NCI-H2081 treated with DMSO at 0.1 percent for 48 hours (cell line): ENCODE results near the gene TSHZ1.
"Not testable (repeated sequence)": the region's sequence is repeated elsewhere in the genome, so short reads cannot be mapped to it uniquely, and the experiment has no call there.

Experiments
- DNase-seq: peaks from one replicate; lab custom pipeline; 2025; lab: John Stamatoyannopoulos, UW

Gene TSHZ1

DNA sequence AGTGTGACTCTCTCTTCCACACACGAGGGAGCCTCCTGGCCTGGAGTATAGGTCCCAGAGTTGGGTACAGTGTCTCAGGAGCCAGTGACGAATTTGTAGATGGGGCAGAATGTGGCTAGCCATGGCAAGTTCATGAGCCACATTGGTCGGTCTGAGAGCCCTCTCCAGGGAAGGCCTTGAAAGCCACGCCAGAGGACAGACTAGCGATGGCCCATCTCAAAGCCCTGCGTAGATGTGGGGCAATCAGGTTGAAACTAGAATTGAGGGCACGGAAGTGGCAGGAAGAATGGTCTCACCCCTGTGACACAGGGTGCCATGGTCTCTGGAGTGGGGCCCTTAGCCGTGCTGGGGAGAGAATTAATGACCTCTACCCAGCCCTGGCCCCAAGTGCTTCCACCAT is 106.2 kb downstream of the TSHZ1 start:
- no peak for DNase-seq

DNA sequence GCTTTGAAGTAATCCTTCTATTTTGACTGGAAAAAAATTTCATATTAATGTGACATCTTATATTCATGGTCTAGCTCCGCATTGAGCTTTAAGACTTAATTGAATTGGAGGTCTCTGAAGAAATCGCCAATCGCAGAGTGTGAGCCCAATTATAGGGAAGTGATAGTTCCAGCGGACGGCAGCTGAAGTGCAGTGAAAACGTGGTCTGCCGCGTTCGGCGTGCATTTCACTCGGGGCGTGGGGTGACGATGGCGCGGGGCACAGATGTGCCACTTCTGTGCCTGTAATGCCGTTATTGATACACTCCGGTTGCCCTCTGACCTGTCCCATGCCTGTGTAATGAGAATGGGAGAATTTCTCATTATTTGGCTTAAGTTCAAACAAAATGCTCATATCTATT is 106.7 kb downstream of the TSHZ1 start:
- no peak for DNase-seq

DNA sequence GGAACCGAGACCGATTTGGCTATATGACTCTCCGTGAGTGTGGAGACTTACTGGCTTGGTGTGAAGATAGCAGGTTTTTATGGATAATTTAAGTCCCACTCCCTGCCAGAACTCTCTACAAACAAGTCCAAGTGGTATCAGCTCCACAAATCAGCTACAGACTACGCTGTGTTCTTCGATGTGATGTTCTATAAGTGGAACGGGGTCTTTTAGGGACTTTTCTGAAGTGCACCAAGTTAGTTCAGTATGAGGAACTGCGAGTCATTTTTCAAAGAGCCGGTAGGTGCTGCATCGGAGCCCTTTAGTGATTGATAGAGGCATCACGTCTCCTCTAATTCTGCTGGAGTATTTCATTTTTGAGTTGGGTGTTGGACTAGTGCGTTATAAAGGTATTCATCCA is 107.1 kb downstream of the TSHZ1 start:
- no peak for DNase-seq

DNA sequence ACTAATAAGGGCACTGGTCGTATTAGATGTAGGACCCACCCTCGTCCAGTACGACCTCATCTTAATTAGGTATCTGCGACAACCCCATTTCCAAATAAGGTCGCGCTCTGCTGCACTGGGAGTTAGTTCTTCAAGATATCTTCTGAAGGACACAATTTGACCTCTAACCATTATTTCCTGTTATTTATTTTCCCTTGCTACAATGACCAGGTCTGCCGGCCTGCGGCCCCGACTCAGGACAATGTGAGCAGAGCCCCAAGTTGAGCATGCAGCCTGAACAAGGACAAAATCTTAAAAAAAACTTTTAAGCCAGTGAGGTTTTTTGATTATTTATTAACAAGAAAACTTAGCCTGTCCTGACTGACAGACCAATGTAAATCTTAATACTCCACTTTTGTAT is 109.3 kb downstream of the TSHZ1 start:
- DNase-seq: no peak

DNA sequence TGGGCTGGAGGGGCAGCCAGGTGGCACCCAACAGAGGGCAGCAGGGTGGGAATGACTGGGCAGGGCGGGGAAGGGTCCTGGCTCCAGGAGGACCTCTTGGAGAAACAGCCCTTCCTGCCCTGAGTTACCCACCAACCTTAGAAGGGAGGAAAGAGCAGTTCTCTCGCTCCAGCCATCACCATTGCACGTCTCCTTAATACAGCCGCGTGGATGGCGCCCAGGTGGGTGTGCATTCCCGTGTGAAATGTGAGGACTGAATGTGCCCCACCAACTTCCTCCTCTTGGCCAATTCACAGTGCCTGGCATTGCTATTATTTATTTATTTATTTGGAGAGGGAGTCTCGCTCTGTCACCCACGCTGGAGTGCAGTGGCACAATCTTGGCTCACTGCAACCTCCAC is 109.9 kb downstream of the TSHZ1 start:
- DNase-seq: no peak

DNA sequence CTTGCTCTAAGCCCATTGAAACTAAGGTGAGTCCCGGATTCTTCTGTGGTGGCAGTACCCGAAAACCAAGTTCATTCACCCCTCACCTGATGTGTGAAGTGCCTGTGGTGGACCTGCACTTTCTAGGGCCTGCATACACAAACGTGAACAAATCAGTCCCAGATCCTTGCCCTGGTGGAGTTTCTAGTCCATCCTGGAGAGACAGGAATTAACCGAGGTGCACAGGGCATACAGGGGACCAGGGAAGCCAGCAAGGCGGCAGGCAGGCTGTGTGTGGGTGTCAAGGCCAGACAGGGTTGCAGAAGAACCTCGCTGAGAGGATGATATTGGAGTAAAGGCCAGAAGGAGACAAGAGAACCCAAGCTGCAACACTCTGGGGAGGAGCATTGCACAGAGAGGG is 110.8 kb downstream of the TSHZ1 start:
- no peak for DNase-seq

DNA sequence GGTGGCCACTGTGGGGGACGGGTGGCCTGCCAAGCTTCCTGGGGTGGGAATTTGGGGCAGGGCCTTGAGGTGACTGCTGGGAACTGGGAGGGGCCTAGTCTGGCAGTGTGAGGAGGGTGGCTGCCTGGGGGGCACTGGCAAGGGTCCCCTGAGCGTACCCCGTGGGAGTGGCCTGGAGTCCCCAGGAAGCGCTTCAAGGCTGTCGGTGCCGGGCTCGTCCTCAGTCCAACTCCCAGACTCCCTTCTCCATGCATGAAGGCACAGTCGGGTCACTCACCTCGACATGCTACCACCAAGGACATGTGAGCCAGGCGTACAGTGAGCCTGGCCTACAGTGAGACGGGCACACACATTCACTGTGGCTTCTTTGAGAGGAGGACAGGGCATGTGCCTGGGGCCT is 111.6 kb downstream of the TSHZ1 start:
- no peak for DNase-seq

DNA sequence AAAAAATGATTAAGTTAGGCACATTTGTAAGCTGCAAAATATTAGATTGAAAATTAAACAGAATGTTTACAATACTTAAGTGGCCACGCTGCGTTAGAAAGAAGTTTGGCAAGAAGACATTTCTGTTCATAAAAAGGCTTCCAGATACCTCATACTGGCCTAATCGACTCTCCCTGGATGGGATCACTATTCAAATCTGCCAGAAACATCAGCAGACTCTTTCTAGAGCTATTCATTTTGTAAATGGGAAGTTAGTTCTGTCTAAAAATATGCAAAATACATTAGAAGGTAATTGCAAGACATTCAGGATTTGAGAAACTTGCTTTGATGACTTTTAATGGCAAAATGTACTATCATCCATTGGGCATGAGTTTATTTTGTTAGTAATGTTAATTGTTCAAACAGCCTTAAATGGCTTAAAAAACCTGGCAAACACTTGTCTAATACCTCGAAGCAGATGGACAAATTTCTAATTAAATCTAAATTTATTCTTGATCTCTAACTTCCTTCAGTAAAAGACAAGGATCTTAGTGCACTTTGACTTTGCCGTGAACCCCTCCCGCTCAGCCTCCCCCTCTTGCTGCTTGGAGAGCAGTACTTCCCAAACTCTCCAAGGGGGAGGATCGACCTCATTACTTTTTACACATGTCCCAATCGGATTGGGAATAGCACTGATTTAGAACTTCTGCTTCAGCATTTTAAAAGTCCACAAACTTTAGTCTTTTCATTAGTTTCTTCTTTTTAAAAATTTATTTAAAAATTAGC is 113.4 kb downstream of the TSHZ1 start:
- DNase-seq: no peak

DNA sequence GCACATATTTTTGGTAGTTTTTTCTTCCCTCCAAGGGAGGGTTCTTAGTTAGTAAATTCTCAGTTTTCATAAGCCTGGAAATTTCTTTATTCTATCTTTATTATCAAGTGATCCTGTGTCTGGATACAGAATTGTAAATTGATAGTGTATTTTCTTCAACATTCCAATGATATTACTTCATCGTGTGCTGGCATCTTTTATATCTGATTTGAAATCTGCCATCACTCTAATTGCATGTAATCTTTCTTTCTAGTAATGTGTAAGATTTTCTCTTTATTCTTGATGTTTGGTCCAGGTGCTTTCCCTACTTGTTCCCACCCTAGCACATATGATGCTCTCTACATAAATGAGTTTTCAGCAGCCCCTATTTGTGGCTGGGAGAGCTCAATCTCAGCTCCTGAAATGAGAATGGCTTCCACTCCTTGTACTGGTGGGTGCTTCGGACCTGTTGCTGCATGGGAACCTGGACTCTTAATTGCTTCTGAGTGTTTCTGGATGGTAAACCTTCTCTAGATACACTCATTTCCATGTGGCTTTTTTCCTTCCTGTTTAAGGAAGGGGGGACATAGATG is 114.2 kb downstream of the TSHZ1 start:
- no peak for DNase-seq

DNA sequence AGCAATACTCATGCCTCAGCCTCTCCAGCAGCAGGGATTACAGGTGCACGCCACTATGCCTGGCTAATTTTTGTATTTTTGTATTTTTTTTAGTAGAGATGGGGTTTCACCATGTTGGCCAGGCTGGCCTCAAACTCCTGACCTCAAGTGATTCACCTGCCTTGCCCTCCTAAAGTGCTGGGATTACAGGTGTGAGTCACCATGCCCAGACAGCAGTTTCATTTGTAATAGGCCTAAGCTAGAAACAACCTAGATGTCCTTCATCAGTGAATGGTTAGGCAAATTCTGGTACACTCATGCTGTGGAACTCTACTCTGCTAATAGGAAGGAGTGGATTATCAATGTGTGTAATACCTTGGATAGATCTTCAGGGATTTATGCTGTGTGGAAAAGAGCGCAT is 119.2 kb downstream of the TSHZ1 start:
- not testable (repeated sequence) for DNase-seq

DNA sequence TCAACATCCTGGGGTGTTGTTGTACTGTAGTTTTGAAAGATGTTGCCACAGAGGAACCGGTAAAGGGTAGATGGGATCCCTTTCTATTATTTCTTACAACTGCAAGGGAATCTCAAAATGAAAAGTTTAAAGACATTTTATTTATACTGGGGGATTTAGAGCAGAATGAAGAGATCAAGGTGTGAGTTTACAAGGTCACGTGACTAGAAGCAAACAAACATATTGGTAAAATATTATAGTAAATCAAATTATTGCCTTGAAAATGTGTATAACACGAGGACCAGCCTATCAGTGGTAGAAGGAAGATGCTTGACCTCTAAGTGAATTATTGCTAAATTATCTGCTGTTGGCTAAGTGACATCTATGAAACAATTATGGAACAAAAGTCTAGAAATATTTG is 119.7 kb downstream of the TSHZ1 start:
- DNase-seq: no peak

DNA sequence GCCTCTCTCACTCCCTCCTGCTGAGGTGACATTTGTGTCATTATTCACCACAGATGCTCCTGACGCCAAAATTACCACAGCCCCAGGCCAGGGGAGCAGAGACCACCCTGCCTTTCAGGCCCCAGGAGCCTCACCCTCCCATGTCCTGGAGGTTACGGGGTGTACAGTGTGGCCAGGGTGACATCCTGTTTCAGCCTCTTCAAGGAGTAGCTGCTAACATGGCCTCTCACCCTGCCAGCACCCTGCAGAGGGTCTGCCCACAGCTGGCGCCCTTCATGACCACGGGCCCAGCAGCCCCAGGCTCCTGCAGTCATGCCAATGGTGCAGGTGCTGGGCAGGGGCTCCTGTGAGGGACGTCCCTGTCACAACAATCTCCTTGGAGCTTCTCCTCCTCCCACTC is 124.3 kb downstream of the TSHZ1 start:
- DNase-seq: no peak

DNA sequence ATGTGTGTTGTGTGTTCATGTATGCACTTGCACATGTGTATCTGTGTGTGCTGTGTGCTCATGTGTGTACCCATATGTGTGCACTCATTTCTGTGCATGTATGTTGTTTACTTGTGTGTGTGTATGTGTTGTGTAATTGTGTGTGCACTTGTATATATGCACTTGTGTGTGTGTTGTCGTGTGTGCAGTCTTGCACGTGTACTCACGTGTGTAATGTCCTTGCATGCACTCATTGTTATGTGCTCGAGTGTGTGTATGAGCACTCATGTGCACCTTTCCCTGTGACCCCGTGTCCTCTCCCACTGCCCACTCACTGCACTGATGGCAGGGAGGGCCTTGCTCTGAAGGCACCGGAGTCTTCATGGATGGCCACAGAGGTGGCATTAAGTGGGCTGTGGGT is 124.9 kb downstream of the TSHZ1 start:
- no peak for DNase-seq

DNA sequence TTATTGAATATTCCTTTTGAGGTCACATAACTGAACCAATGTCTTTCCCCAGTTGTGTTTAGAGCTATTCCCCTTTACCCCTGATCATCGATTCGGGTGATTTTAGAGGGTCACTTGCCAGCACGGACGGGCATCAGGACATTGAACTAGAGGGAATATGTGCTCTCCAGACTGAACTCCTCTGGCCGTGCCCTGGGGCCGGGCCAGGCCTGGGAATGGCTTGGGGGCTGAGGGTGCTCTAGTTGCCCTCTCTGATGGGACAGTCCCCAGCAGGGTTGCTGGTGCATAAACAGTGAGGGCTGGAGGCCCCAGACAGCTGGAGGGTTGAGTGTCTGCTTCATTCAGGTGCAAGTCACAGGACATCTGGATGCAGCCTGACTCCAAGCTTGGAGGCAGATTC is 126.2 kb downstream of the TSHZ1 start:
- no peak for DNase-seq

DNA sequence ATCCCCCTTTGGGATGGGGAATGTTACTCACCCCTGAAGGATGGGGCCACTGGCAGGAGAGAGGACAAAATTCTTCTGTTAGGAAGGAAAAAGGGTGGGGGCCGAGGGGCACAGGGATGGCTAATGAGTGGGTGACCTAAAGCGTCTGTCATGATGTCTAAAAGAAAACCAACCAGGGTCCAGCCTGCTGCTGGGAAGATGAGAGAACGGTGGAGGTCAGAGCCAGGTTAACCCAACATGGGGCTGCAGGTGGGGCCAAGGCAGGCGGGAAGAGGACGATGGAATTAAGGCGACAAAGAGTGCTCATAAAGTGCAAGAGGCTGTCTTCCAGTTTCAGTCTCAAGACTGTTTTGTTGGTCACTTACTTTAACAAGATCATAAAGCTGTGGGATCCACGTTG is 126.8 kb downstream of the TSHZ1 start:
- DNase-seq: no peak

DNA sequence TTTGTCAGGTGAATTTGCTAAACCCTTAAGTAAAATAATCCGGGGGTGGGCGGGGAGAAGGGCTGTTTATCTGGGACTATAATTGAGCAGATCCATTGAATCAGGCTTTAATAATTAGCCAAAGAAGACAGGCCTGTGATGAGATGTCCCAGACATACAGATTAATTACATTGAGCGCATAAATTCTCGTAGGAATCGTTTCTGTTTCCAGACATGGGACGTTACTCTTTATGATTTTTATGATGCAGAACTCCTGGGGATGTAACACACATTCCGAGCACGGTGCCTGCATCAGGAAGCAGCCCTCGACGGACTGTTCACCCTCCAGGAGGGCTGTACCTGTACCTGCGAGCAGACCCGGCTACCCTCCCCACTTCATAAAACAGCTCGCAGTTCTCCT is 128.0 kb downstream of the TSHZ1 start:
- DNase-seq: no peak
